SK-N-SH treated with all-trans-retinoic acid at 6 μM for 48 hours (cell line): ENCODE data around the gene EIF3A.

Source experiments
- ARNTL ChIP-seq: fragments of 450-650 bp; formaldehyde crosslinking; IDR thresholded peaks from 2 replicates; pipeline ENCODE4 v1.5.0; 2020; ENCODE audit warnings: low read depth, mild to moderate bottlenecking, moderate library complexity, borderline replicate concordance
- ESRRG ChIP-seq: fragments of 250-450 bp; sonication (Bioruptor Pico); IDR thresholded peaks from 2 replicates; pipeline ENCODE4 v1.6.1; 2021; ENCODE audit warnings: mild to moderate bottlenecking
- ISL1 ChIP-seq: fragments of 250-450 bp; sonication (Bioruptor Pico); IDR thresholded peaks from 2 replicates; pipeline ENCODE4 v2.1.2; 2022; ENCODE audit warnings: mild to moderate bottlenecking, moderate library complexity
- RARB ChIP-seq: fragments of 250-450 bp; sonication (Bioruptor Pico); IDR thresholded peaks from 2 replicates; pipeline ENCODE4 v1.8.0; 2021; ENCODE audit warnings: mild to moderate bottlenecking, moderate library complexity
- TOX ChIP-seq: fragments of 250-450 bp; sonication (Bioruptor Pico); IDR thresholded peaks from 2 replicates; pipeline ENCODE4 v1.8.0; 2021; ENCODE audit warnings: mild to moderate bottlenecking, moderate library complexity, borderline replicate concordance
- ZC3H10 ChIP-seq: fragments of 250-450 bp; sonication (Bioruptor Pico); IDR thresholded peaks from 2 replicates; pipeline ENCODE4 v1.5.1; 2021; ENCODE audit warnings: mild to moderate bottlenecking, moderate library complexity
- ZNF8 ChIP-seq: fragments of 450-650 bp; formaldehyde crosslinking; IDR thresholded peaks from 2 replicates; pipeline ENCODE4 v1.5.0; 2020; ENCODE audit warnings: mild to moderate bottlenecking, moderate library complexity
- TF ChIP-seq, protein P1 (sequence below): fragments of 250-450 bp; sonication (Bioruptor Pico); IDR thresholded peaks from 2 replicates; pipeline ENCODE4 v1.5.0; 2020; ENCODE audit warnings: mild to moderate bottlenecking, moderate library complexity

GRCh38 chr10:119101366-119102098 is 20.9 kb upstream of the EIF3A start:
- TF ChIP-seq TOX (CRISPR knock-in tag): no peak
- TF ChIP-seq ISL1 (CRISPR knock-in tag): no peak
- TF ChIP-seq ARNTL: no peak
- TF ChIP-seq ZC3H10 (CRISPR knock-in tag): no peak
- no peak for TF ChIP-seq ESRRG (CRISPR knock-in tag)
- TF ChIP-seq RARB (CRISPR knock-in tag): no peak
- TF ChIP-seq, protein P1, sequence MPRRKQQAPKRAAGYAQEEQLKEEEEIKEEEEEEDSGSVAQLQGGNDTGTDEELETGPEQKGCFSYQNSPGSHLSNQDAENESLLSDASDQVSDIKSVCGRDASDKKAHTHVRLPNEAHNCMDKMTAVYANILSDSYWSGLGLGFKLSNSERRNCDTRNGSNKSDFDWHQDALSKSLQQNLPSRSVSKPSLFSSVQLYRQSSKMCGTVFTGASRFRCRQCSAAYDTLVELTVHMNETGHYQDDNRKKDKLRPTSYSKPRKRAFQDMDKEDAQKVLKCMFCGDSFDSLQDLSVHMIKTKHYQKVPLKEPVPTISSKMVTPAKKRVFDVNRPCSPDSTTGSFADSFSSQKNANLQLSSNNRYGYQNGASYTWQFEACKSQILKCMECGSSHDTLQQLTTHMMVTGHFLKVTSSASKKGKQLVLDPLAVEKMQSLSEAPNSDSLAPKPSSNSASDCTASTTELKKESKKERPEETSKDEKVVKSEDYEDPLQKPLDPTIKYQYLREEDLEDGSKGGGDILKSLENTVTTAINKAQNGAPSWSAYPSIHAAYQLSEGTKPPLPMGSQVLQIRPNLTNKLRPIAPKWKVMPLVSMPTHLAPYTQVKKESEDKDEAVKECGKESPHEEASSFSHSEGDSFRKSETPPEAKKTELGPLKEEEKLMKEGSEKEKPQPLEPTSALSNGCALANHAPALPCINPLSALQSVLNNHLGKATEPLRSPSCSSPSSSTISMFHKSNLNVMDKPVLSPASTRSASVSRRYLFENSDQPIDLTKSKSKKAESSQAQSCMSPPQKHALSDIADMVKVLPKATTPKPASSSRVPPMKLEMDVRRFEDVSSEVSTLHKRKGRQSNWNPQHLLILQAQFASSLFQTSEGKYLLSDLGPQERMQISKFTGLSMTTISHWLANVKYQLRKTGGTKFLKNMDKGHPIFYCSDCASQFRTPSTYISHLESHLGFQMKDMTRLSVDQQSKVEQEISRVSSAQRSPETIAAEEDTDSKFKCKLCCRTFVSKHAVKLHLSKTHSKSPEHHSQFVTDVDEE (CRISPR knock-in tag): no peak
- TF ChIP-seq ZNF8 (CRISPR knock-in tag): no peak
